ENCODE measurements around the gene CFAP45.

Gene CFAP45, protein sequence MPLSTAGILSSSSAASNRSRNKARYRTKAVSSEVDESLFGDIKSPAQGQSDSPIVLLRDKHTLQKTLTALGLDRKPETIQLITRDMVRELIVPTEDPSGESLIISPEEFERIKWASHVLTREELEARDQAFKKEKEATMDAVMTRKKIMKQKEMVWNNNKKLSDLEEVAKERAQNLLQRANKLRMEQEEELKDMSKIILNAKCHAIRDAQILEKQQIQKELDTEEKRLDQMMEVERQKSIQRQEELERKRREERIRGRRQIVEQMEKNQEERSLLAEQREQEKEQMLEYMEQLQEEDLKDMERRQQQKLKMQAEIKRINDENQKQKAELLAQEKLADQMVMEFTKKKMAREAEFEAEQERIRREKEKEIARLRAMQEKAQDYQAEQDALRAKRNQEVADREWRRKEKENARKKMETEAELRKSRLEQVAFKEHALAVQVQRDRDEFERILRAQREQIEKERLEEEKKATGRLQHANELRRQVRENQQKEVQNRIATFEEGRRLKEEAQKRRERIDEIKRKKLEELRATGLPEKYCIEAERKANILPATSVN

GRCh38 chr1:159900086-159900680 lies at the start of gene CFAP45:
Gene CFAP45 (minus strand): TSS chr1:159900165. CDS start chr1:159900098, 67 bp downstream.
- no peak for DNase-seq (ENCODE audit: low read depth in 2 of 2)

DNA sequence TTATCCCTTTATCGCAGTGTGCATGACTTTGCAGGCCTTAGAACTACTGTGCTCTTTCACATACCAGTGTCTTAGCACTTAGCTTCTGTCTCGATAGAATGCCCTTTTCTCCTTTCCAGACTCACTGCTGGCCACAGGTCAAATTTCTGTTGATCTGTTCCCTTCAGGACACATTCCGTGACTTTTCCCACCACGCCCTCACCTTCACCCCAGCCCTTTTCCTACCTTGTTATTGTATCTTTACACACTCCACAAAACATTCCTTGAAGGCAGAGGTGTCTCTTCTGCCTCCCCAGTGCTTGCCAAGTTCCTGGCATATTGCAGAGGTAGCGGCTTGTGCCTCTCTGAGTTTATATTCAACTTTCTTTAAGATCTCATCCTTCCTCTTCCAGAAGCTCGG lies 49.2 kb upstream of the CFAP45 start:
- DNase-seq (ENCODE audit: low read depth in 2 of 2) = no peak

DNA sequence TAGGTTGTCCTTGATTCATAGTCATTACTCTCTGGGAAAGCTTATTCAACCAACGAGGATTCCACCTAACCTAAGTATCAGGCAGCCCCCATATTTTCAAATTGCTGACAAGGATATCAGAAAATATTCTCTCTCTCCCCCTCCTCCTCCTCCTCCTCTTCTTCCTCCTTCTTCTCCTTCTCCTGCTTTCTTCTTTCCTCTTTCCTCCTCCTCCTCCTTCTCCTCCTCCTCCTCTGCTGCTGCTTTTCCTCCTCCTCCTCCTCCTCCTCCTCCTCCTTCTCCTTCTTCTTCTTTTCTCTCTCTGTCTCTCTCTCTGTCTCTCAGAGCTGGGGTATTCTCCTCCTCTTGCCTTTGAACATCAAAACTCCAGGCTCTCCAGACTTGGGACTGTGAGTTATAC lies 48.0 kb upstream of the CFAP45 start:
- no peak for DNase-seq (ENCODE audit: low read depth in 2 of 2)

DNA sequence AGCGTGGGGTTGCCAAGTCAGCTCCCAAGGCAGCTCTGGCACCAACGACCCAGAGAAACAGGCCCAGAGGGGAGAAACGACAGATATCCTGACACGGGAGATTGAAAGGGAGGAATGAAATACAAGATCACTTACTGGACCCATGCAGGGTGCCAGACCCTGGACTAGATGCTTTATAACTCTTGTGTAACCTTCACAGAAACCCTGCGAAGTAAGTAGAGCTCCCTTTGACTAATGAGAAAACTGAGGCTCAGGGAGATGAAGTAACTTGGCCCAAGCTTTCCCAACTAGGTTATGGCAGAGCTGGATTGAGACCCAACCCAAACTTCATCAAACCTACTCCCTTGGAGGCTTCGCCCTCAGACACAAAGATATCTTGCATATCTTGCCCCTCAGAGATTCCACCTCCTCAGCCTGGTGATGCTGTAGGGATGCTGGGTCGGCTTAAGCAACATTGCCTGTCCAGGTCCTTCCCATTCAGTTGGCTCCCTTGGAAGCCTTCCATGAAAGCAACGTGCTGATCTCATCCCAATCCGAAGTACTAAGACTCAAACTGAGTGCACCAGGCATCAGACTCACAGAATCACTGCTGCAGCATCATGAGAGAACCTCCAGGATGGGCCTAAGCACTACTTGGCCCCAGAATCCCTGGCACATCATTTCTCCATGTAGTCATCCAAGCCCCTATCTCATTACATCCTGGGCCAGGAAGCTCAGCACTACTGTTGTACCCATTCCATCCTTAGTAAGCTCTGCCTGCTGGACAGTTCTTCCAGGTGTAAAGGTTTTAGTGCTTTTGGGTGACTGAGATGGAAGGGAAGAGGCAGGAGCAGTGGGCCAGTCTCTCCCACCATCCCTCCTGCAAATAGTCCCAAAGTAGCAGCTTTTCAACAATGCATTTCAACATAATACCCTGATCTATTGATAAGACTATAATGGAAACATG lies 46.5 kb upstream of the CFAP45 start:
- DNase-seq (ENCODE audit: low read depth in 2 of 2) = no peak

DNA sequence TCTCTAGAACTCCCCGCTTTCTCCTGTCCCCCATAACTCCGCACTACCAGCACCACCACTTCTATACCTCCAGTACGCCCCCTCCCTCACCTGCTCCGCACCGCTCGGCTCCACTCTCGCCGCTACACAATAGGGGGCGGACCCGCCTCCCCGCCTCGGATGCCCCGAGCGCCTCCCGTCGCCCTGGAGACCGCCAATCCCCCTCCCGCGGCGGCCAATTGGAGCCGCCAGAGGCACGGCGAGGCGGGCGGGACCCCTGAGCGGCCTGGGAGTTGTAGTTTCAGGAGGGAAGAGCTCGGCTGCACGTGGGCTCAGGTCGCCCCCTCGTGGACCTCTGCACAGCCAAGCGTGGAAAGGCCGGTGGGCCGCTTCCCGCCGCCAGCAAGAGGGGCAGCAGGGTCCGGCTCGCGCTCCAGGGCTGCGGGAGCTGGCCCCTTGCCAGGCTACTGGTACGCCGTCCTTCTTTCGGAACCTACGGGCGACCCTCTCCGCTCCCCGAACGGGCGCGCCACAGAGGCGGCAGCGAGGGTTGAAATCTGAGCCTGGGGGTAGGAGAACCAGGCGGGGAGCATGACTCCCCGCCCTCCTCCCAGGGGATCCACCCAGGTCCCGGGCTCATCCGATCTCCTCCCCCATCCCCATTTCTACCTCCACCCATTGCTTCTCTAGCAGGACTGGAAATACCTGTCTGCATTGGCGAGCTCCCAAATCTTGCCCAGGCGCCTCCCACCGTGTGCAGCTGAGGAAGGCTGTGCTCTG lies 45.7 kb upstream of the CFAP45 start, which contains the start of gene IGSF9:
Gene IGSF9, minus strand, starts transcription at position 131 of the 759 bp plus-strand sequence. CDS start 2,159 bp downstream, outside the sequence.
- DNase-seq (ENCODE audit: low read depth in 2 of 2) = peak; percentile 69 to 84

- no peak for DNase-seq (ENCODE audit: low read depth in 2 of 2)
These were observed 44.9 kb upstream of the CFAP45 start for GRCh38 chr1:159944623-159945455.

DNA sequence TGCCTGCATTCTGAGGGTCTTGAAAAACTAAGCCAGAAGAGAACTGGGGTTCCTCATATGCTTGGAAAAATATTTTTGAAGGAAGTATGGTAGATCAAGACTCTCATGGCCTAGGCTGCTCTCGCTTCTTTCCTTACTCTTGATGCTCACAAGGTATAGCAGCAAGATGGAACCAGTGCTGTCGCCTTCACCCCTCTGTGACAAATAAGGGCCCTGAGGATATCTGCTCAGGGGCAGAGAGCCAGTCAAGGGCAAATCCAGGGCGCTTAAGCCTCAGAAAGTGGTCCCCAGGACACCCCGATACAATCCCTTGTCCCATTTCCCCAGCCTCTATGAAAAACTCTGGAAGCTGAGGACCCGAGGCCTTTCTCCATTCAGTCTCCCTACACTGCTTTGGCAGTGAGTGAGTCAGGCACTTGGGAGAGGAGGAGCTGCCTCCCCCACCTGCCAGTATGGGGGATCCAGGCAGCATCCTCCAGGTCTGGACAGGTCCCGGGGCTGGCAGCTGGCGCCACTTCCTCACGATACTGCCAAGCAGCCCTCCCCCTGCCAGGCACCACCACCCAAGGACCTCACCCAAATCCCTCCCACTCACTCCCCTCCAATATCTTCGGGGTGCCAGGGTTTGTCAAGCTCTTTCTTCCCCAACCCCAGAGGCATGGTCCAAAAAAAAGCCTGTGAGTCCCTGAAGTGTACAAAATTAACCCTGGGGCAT lies 44.1 kb upstream of the CFAP45 start:
- no peak for DNase-seq (ENCODE audit: low read depth in 2 of 2)

GRCh38 chr1:159943278-159943640 lies 43.3 kb upstream of the CFAP45 start:
- no peak for DNase-seq (ENCODE audit: low read depth in 2 of 2)

DNA sequence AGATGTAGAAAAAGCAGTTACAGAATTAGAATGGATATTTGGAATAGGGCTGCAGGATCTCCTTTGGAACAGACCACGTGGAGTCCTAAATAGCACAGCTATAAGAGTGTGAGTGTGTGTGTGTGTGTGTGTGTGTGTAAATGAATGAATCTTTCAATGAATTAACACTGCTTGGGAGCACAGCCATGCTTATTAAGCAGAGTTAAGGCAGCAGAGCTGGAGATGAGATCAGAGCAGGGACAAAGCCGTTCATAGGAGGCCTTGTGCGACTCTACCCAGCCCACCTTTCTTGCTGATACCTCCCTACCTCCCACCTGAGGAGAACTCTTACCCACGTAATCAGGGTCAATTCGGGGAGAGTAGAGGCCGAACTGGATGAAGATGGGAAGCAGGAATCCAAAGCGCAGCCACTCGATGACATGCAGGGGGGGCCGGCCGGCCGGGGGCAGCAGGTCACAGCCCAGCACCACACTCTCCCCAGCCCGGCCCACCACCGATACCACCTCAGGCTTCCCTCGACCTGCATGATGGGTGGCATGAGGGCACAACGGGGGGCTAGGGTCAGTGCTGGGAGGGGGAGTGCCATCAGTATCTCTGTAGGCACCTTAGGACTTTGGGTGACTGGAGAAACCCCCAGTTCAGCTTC lies 42.8 kb upstream of the CFAP45 start:
- DNase-seq (ENCODE audit: low read depth in 2 of 2) = no peak

- DNase-seq (ENCODE audit: low read depth in 2 of 2) = no peak
These were observed 41.9 kb upstream of the CFAP45 start for GRCh38 chr1:159941591-159942560.

GRCh38 chr1:159941141-159941540 lies 41.2 kb upstream of the CFAP45 start:
- no peak for DNase-seq (ENCODE audit: low read depth in 2 of 2)

DNA sequence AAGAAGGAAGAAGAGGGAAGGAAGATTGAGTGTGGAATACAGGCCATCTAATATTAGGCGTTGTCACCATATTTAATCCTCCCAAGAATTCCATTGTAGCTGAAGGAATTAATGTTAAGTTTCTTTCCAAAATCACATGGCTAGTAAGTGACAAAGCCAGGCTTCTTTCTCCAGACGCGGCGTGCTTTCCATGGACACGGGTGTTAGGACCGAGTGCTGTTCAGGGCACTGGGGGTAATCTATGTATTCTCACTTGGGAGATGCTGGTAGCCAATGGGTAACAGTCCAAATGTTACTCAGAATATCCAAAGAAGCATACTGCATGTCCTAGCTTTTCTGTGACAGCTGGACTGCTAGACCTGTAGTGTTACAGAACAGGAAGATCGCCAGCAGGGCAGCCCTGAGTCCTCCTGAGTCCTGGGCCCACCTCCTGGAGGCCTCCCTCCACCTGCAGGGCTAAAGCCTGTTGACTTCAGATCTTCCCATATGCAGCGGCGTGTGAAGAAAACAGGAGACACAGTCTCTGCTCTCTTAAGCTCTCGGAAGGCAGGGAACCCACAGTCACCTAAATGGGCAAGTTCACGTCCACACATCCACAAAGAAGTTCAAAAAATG lies 40.1 kb upstream of the CFAP45 start:
- no peak for DNase-seq (ENCODE audit: low read depth in 2 of 2)

GRCh38 chr1:159939678-159940002 lies 39.7 kb upstream of the CFAP45 start:
- DNase-seq (ENCODE audit: low read depth in 2 of 2) = no peak

DNA sequence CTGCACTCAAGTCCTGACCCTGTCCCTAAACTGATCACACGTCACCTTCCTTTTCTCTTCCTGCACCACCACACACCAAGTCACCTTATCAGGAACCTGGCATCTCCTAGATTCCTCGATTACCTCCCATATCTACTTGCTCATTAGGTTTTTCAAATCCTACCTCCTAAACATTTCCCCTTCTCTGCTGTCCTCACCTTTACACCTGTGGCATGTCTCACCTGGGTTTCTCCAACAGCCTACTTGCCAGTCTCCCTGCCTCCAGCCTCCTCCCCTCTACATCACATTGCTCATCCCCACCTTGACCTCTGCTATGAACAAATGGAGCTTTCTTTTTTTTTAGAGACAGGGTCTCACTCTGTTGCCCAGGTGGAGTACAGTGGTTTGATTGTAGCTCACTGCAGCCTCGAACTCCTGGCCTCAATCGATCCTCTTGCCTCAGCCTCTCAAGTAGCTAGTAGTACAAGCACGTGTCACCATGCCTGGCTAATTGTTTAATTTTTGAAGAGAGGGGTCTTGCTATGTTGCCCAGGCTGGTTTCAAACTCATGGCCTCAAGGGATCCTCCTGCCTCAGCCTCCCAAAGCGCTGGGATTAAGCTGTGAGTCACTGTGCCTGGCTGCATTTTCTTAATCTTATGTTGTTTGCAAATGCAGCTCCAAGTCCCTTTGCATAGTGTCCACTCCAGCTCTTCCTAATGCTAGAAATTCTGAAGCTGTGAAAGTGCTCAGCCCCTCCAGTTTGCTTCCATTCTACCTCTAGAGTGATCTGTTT lies 39.1 kb upstream of the CFAP45 start:
- DNase-seq (ENCODE audit: low read depth in 2 of 2) = no peak

- no peak for DNase-seq (ENCODE audit: low read depth in 2 of 2)
These were observed 38.4 kb upstream of the CFAP45 start for GRCh38 chr1:159938211-159938852.

DNA sequence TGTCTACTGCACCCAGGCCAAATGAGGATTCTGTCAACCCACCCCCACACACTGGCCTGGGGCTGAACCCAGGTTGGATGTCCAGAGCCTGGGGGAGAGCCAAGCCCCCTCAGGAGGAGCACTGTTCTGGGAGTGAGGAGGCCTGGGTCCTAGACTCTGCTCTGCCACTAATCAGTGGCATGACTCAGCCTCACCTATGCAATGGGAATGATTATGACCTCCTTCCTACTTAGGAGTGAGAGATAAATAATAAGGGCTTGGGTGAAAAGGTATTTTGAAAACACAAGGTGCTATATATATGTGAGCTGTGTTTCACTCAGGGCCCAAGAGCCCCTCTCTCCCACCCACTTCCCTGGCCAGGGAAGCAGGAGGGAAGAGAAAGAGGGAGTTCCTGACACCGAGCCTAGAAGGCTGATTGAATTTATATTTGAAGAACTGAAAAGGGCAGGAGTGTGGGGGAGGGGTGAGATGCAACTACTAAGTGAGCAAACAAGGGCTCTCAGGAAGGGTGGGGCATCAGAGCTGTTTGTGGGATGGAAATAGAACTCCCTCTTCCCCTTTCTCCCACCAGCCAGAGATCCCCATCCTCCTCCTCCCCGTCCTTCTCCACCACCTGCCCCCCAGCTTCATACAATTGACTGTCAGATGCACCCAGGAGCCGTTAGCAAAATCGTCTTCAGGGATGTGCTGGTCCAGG lies 37.2 kb upstream of the CFAP45 start:
- DNase-seq (ENCODE audit: low read depth in 2 of 2) = no peak
